ENCODE results near the gene MXD4. TPM values are rescaled to one million over a fixed set of nuclear protein-coding genes. Genes with fewer than 3 reads are reported as not detected.

The MXD4 gene
- total RNA-seq, 2 donors from 2014 or later, result 13.9 to 14.5 TPM

DNA sequence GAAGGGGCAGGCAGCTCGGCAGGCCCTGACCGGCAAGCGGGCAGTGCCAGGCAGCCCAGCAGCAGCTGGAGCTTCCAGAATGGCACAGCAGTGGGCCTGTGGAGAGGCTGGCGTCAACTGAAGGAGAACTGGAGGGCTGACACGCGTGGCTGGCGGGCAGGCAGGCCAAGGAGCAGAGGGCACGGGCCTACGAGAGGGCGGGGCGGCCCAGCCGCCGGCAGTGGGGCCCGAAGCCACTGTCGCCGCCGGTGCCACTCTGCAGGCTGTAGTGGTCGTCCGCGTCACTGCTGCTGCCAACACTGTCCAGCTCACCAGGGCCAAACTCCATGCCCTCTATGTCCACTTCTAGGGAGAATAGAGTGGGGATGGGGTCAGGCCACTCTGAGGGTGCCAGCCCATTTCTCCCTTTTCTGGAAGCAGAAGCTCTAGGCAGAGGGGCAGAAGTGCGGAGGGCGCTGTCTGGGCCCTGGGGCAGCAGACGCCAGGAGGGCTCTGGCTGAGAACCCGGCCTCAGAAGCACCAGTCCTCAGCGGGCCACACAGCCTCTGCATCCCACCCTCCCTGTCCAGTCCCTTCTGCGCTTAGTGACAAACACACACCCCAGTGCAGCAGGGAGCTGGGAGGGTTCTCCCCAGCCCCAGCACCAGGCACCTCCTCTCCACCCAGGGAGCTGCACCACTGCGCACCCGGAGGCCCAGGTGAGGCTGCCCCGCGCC lies 11.4 kb downstream of the MXD4 start:
- Mint-ChIP-seq H3K4me3 (no peak overlapping the region), H3K27me3 (no peaks in the 10 kb centered on the region), H3K36me3 (no peaks in the 10 kb centered on the region), H3K4me1 (ENCODE audit: low read depth in 2 of 2) (peaks cover 0 to 3% of the 10 kb centered on the region in 2 donors), H3K9me3 (no peaks in the 10 kb centered on the region), H3K27ac (no peak overlapping the region)
- DNase-seq (ENCODE audit: low spot score) (no peak), ATAC-seq (no peak)

DNA sequence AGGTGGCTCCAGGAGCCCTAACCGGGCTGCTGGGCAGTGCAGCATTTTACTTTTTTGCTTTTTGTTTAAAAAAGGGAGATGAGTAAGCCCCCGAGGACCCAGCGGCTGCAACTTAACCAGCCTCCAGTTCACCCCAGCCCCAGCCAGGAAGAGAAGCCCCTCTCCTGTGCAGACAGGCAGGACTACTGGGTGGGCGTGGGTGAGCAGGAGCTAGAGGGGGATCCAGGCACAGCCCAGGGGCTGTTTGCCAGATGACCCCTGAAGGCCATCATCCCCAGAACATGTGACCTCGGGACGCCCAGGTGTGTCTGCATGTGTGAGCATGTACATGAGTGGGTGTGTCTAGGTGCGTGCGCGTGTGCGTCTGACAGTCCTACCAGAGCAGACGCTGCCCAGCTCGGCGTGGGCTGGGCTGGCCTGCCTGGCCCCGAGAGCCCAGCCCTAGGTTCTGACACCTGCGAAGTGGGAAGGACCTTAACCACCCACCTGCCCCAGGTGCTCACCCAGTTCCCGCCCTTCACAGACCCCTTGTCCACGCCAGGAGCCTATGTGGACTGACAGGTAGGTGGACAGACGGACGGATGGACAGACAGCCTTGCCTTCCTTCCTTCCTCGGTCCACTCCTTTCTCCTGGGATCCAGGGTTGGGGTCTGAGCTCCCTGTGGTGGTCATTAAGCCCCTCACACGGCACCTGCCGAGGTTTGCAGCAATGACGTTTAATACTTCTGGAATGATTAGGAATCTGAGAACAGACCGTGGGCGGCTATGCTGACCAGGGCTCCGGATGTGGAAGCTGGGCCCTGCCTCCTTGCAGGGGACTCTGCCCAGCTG lies 12.2 kb downstream of the MXD4 start:
- H3K9me3 Mint-ChIP-seq, result no peaks in the 10 kb centered on the region
- no peaks in the 10 kb centered on the region for H3K36me3 Mint-ChIP-seq
- no peaks in the 10 kb centered on the region for H3K27me3 Mint-ChIP-seq
- DNase-seq (ENCODE audit: low spot score), result no peak
- no peak for ATAC-seq
- no peak overlapping the region for H3K27ac Mint-ChIP-seq
- H3K4me1 Mint-ChIP-seq (ENCODE audit: low read depth in 2 of 2), result peaks cover 7 to 8% of the 10 kb centered on the region in 2 donors
- H3K4me3 Mint-ChIP-seq, result no peak overlapping the region

DNA sequence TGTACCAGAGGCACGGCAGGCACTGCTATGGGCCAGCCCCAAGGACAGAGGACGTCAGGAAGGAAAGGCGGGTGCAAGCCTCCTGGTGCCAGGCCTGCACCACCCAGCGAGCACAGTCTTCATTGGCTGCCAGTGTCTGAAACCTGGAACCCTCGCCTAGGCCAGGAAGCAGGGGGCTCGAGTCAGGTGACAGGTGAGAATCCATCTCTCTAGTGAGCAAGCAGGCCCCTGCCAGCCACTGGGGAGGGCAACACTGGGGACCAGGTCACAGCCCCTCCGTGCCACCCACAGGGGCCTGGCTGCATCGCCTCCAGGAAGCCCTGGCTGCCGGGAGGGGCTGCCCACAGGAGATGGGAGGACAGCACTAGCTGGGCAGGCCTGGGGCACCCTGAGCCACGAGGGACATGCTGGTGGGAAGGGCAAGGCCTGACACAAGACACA lies 13.1 kb downstream of the MXD4 start:
- Mint-ChIP-seq H3K27me3 (no peaks in the 10 kb centered on the region), H3K9me3 (no peaks in the 10 kb centered on the region), H3K4me3 (no peak overlapping the region), H3K4me1 (ENCODE audit: low read depth in 2 of 2) (peaks cover 10 to 12% of the 10 kb centered on the region in 2 donors), H3K36me3 (no peaks in the 10 kb centered on the region), H3K27ac (no peak overlapping the region)
- DNase-seq (ENCODE audit: low spot score), result no peak
- no peak for ATAC-seq

DNA sequence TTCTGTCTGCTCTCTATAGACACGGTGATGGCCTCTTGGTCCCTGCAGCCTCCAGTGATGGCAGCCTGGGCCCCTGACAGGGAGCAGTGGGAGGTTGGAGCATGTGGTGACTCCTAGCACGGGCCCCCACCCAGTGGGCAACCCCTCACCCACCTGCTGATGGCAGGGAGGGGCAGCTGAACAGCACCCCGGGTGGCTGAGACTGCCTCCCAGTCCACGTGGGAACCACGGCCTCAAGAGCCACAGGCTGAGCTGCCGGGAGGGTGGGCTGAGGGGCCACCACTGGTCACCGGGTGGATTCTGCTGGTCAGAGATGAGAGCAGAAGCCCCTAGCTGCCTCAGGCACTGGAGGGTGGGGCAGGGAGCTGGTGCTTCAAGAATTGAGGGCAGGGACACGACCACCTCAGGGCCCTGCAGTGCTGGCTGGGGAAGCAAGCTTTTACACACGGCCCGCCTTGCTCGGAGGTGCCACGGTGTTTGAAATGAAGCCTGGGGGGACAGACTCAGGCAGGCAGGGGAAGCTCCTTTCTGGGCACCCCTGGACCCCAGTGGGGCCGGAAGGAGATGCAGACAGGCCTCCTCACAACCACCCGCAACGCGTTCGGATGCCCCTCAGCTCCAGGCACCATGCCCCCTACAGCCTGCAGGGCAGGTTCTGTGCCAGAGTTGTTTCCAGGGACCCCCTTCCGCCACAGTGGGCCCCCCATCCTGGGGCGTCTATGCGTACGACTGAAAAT lies 13.7 kb downstream of the MXD4 start:
- Mint-ChIP-seq H3K4me1 (ENCODE audit: low read depth in 2 of 2) (peaks cover 14 to 19% of the 10 kb centered on the region in 2 donors), H3K27ac (no peak overlapping the region), H3K4me3 (no peak overlapping the region), H3K9me3 (no peaks in the 10 kb centered on the region), H3K36me3 (no peaks in the 10 kb centered on the region), H3K27me3 (no peaks in the 10 kb centered on the region)
- ATAC-seq (no peak), DNase-seq (ENCODE audit: low spot score) (no peak)

DNA sequence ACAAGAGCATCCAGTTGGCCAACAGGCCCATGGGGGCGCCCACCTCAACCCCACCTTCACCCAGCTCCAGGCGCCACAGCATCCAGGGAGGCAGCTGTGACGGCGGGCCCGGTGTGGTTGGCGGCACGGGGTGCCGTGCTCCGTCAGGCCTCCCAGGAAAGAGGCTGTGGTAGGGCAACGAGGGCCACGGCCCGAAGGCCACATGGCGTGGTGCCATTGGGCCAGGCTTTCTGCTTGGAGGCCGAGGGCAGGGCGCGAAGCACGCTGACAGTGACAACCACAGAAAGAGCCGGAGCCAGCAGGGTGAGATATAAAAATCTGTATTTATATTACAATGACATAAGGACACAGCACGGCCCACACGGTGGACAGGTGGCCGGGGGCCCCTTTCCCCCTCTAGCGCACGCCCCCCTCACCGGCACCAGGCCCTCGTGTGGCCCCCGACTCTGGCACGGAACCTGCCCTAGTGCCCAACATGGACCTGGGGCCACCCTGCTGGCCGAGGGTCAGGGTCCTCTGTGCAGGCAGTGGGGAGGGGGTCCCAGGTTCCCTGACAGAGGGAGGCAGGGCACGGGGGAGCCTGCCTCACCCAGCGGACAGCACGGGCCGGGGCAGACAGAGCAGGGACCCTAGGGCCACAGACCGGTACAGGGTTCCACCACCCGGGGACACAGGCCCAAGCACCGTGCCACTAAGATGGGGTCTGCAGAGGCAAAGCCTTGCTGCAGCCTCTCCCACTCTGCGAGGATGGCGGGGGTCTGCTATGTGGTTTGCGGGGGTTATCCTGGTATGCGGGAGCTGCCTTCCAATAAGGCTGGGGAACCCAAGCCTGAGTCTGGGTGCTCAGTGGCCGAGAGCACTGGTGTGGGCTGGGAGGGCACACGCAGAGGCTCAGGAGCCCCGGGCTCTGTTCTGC lies 14.5 kb downstream of the MXD4 start:
- Mint-ChIP-seq H3K36me3 (no peaks in the 10 kb centered on the region), H3K27me3 (no peaks in the 10 kb centered on the region), H3K9me3 (no peaks in the 10 kb centered on the region), H3K4me1 (ENCODE audit: low read depth in 2 of 2) (peaks cover 11 to 19% of the 10 kb centered on the region in 2 donors), H3K4me3 (no peak overlapping the region), H3K27ac (no peak overlapping the region)
- DNase-seq (ENCODE audit: low spot score), result peak; percentile 62
- no peak for ATAC-seq

DNA sequence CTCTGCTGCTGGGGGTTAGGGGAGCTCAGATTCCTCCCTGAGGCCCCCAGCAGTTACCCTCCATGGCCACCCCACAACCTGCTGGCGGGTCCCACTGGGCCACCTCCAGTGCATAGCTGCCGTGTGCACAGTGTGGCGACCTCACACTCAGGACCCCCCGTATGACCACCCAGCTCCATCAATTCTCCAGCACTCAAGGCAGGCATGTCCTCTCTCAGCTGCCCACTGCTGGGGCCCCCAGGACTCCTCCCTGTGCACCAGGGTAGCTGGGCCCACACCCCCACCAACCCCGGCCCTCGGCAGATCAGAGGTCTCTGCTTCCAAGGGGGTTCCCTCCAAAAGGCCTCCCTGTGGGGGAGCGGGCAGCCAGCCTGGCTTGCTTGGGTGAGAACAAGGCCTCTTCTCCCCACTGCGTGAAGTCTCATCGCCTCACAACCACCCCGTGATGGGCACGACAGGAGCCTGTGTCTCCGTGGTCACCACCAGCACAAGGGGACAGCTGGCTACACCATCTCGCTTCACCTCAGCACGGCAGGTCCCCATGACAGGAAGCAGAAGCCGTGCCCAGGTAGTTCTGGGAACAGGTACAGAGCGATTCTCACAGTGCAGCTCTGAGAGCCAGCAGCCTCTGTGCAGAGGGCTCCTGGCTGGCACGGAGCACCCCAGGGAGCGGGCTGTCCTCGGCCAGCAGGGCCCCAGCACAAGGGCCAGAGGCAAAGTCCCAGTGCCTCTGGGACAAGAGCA lies 15.4 kb downstream of the MXD4 start:
- no peaks in the 10 kb centered on the region for H3K36me3 Mint-ChIP-seq
- H3K27me3 Mint-ChIP-seq, result no peaks in the 10 kb centered on the region
- H3K9me3 Mint-ChIP-seq, result no peaks in the 10 kb centered on the region
- no peak overlapping the region for H3K27ac Mint-ChIP-seq
- peaks cover 11 to 19% of the 10 kb centered on the region in 2 donors for H3K4me1 Mint-ChIP-seq (ENCODE audit: low read depth in 2 of 2)
- DNase-seq (ENCODE audit: low spot score), result no peak
- ATAC-seq, result no peak
- H3K4me3 Mint-ChIP-seq, result no peak overlapping the region

DNA sequence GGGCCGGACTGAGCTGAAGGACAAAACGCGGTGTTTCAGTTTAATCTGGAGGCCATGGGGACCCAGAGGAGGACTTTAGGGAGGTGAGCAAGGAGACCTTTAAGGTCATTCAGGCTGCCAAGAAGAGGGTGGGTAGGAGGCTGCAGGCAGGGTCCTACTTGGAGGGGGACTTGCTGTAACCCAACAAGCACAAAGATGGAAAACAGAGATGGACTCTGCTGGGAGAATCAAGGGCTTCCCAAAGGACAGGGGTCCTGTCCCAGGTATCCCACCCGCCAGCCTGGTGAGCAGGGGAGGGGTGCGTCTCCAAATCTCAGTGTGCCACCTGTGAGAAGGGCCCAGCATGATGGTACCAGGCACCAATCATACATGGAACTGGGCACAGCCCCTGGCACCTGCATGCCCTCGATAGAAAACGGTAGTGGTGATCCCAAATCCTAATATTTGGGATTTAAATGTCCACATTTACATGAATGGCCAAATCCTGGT lies 16.1 kb downstream of the MXD4 start:
- Mint-ChIP-seq H3K4me1 (ENCODE audit: low read depth in 2 of 2) (peaks cover 15 to 24% of the 10 kb centered on the region in 2 donors), H3K27me3 (no peaks in the 10 kb centered on the region), H3K27ac (peak overlapping the region in 1 of 2 donors; percentile 47), H3K9me3 (no peaks in the 10 kb centered on the region), H3K4me3 (no peak overlapping the region), H3K36me3 (peaks cover 4% of the 10 kb centered on the region)
- DNase-seq (ENCODE audit: low spot score) (no peak), ATAC-seq (no peak)

DNA sequence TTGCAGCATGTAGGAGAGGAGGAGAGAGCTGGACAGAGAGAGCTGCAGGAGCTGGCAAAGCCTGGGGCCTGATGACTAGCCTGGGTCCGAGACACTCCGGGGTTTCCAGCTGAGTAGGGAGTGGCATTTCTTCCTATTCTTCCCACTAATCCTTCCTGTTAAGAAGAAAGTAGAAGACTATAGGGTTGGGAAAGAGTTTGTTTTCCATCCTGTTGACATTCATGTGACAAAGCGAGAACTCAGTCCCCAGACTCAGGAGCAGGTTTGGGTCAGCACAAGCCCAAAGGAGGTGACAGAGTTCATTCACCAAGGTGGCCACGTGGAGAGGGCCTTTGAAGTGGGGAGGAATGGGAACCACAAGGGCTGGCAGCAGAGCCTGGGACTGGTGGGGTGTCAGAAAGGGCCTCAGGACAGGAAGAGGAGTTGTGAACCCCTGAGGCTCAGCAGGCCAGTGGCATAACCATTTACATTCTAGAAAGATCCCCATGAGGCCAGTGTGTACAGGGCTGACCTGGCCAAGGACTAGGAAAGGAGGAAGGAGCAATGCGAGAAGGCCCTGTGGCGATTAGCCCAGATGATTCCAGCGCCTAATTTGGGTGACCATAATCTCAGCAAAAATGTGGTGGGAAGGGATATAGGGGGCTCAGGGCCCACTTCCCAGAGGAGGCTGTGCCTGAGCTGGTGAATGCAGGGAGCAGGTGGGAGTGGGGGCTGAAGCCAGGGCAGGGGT lies 16.7 kb downstream of the MXD4 start:
- Mint-ChIP-seq H3K4me3 (no peak overlapping the region), H3K27me3 (no peaks in the 10 kb centered on the region), H3K9me3 (no peaks in the 10 kb centered on the region), H3K27ac (peak overlapping the region; percentile 32 to 47), H3K36me3 (peaks cover 10% of the 10 kb centered on the region), H3K4me1 (ENCODE audit: low read depth in 2 of 2) (peaks cover 21 to 30% of the 10 kb centered on the region in 2 donors)
- DNase-seq (ENCODE audit: low spot score), result no peak
- no peak for ATAC-seq

DNA sequence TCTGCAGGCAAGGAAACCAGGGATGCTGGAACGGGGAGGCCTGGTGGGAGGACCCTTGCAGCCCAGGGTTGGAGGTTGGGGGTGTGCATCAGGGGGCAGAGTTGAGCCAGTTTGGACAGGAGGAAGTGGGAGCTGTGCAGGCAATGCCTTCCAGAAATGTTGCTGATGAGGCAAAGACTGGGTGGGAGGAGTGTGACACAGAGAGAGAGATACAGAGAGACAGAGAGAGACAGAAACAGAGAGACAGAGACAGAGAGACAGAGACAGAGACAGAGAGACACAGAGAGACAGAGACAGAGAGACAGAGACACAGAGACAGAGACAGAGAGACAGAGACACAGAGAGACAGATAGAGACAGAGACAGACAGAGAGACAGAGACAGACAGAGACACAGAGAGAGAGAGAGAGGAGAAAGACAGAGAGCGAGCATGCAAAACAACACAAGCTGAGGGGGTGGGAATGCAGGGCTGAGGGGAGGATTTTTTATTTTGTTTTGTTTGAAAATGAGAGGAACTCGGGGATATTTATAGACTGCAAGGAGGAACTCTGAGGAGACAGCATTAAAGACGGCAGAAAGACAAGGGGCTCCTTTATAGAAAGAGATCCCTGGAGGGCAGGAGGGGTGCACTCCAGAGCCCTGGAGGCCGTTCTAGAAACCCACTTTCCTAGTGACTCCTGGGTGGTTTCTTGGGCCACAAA lies 18.1 kb downstream of the MXD4 start:
- no peak for DNase-seq (ENCODE audit: low spot score)
- Mint-ChIP-seq H3K27ac (peak overlapping the region in 1 of 2 donors; percentile 3), H3K4me1 (ENCODE audit: low read depth in 2 of 2) (peaks cover 31 to 42% of the 10 kb centered on the region in 2 donors), H3K27me3 (no peaks in the 10 kb centered on the region), H3K36me3 (peaks cover 16% of the 10 kb centered on the region), H3K4me3 (no peak overlapping the region), H3K9me3 (no peaks in the 10 kb centered on the region)
- ATAC-seq, result no peak

DNA sequence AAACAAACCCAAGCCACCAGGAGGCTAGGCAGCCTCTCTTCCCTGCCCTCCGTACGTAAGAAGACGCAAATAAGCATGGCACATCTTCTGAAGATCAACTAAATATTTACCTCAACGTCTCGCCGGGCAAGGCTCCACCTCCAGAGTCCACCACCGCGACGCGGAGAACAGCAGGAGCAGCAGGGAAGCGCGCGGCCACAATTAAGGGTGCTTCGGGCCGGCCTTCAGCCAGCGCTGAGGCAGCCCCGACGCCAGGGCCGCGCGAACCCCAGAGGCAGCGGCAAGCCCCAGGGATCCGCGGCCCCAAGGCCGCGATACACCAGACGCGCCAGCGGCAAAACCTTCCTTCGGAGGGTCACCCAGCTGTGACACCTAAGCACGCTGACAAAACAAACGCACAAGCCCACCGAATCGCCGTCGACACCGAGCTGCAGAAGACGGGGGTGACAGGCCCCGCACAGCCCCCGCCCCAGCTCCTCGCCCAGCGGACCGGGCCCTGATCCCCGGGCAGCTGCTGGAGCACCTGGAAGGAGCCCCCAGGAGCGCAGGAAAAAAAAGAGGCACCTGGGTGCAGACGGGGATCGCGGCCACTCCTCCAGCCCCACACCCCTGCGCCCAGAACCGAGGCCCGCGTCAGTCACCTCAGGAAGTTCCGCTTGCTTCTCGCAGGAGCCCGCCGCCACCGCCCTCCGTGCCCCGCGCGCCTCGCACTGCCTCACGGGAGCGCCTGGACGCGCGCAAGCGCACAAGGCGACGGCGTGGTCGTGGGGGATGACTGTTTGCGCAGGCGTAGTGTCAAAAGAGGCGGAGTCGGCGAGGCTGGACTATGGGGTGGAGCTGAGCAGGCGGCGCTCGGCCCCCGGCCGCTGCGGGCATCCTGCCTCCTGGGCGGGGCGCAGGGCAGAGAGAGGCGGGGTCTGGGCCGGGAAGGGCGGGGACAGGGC lies 20.2 kb downstream of the MXD4 start, which contains the start of the genes HAUS3 and POLN:
Gene HAUS3, minus strand, starts transcription at position 712 of the 944 bp plus-strand sequence. CDS start 1,175 bp downstream, outside the sequence.
Gene POLN, minus strand, starts transcription at position 712 of the 944 bp plus-strand sequence. CDS start 12,890 bp downstream, outside the sequence.
- peaks cover 43 to 59% of the 10 kb centered on the region in 2 donors for H3K4me1 Mint-ChIP-seq (ENCODE audit: low read depth in 2 of 2)

More for the DNA sequence above, 20.2 kb downstream of the MXD4 start, which contains the start of the genes HAUS3 and POLN:
- H3K4me3 Mint-ChIP-seq, result peak within 1 kb of the TSS; percentile 88
- ATAC-seq (peak; percentile 99), DNase-seq (ENCODE audit: low spot score) (peak; percentile 99)
- no peaks in the 10 kb centered on the region for H3K27me3 Mint-ChIP-seq
- peak within 1 kb of the TSS; percentile 75 to 81 for H3K27ac Mint-ChIP-seq
- H3K36me3 Mint-ChIP-seq, result peaks cover 21% of the 10 kb centered on the region
- H3K9me3 Mint-ChIP-seq, result no peaks in the 10 kb centered on the region
